ENCODE data around the gene TPPP.
"Not testable (repeated sequence)": the region's sequence is repeated elsewhere in the genome, so short reads cannot be mapped to it uniquely, and the experiment has no call there.

Gene TPPP

GRCh38 chr5:643811-644271 lies 49.3 kb downstream of the TPPP start:
- no peak for DNase-seq

- DNase-seq, result no peak
These were observed 49.8 kb downstream of the TPPP start for GRCh38 chr5:643351-643801.

DNA sequence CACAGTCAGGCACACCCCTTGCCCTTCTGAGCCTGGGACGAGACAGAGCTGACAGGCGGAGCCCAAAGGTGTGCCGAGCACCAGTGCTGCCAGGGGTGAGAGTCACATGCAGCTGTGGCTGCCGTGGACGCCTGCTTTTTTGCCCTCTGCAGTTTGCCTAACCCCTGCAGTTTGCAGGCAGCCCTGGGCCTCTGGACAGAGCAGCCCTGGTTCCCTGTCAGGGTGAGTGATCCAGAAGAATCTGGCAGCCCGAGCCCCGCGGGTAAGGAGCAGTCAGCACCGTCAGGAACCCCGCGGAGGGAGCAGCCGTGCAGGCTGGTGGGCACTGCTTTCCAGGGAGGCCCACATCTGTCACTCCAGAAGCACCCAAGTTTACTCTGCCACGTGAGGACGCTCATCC lies 50.7 kb downstream of the TPPP start:
- no peak for DNase-seq

- DNase-seq, result no peak
These were observed 51.8 kb downstream of the TPPP start for GRCh38 chr5:641331-641765.

- DNase-seq, result no peak
These were observed 52.5 kb downstream of the TPPP start for GRCh38 chr5:640461-641330.

DNA sequence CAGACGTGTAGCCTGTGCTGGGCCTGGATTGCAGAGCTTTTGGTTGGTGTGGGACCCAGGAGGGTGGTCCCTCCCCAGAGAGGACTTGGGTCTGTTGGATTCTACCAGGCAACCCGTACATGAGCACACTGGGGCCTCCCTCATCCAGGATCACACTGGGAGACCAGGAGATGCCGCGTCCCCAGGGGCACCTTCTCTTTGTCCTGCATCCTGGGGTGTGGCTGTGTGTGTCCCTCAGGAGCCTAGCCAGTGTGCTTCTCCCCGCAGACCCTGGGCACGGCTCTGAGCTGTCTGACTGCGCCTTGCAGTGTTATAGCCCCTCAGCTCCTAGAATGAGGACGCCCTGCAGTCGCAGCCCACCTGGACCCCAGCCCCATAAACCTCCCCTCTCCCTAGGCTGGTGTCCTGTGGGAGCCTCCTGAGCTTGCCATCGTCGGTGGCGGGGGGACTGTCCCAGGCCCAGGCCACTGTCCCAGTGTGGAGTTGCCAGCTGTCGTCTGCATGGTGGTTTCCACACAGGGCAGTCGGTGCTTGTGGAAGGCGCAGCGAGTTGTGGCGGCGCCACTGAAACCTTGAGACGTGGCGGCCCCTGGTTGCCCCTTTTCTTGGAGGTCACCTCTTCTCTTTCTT lies 53.5 kb downstream of the TPPP start:
- DNase-seq, result no peak

DNA sequence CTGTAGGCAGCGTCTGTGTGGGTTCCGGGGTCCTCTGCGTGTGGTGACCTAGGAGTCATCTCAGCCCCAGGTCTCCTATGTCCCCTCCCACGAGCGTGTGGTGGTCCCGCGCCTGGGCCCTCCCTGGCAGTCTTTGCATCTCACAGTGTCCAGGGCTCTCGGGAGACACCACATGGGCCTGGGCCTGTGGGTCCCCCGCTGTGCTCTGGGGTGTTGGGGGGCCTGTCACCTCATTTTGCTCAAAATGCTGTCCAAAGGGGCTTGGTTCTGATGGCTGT lies 54.0 kb downstream of the TPPP start:
- no peak for DNase-seq

DNA sequence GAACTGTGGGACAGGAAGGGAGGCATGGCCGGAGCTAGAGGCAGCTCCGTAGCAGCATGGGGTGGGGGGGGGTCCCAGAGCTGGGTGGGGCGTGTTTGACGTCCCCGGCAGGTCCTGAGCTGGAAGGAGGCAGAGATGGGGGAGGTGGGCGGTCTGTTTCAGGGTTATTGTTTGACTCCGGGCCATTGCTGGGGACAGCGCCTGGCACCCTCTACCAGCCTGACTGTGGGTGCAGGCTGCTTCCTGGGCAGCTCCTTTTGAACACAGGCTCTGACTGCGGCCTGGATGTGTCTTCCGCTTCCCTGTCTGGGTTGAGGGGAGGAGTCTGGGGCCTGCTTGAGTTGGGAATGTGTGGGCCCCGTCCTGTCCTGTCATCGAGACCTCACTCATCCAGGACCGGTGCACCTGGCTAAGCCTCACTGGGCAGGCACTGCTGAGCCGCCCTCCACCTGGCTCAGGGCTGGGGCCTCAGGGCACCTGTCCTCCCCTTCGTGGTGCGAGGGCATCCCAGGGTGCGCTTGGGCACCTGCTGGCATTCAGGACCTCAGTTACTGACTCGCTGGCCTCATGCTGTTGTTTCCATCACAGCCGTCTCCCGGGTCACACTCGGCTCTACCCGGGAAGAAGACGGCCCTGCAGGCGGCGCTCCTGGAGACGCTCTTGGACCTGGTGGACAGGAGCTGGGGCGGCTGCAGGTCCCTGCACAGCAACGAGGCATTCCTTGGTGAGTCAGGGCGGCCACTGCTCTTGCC lies 54.5 kb downstream of the TPPP start:
- DNase-seq, result no peak

- DNase-seq, result no peak
These were observed 55.3 kb downstream of the TPPP start for GRCh38 chr5:637581-638450.

DNA sequence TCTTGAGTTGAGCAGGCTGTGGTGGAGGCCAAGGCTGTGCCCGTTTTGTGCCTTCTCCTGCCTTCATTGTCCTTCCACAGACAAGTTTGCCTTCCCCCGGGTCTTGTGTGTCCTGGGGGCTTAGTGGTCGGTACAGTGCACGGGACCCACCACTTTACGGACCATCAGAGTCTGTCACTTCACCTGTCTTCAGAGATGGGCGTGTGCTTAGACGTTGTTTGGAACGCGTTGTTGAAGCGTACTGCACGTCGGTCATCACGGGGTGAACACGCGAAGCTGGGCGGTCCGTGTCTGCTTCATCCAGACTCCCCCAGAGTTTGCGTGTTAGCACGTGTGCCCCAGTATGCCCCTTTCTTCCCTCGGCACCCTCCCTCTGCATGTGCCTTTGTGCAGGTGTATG lies 56.2 kb downstream of the TPPP start:
- DNase-seq, result no peak

DNA sequence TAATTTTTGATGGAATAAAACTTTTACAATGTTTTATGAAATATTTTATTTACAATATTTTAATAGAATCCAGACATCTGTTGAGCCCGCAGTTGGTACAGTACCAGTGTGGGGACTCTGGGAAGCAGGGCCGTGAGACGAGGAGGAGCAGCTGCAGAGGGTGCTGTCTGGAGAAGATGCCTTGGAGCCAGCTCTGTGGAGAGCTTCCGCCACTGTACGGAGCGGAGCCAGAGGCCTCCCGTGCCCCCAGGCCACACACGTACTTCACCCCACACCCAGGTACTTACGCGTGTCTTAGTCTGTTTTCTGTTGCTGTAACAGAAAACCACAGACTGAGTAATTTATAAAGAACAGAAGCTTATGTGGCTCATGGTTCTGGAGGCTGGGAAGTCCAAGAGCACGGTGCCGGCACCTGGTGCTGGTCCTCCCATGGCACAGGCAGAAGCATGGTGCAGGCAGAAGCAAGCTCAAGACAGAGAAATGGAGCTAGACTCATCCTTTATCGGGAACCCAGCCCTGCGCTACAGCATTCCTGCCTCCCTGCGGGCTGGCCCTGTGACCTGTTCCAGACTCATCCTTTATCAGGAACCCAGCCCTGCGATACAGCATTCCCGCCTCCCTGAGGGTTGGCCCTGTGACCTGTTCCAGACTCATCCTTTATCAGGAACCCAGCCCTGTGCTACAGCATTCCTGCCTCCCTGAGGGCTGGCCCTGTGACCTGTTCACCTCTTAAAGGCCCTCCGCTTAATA lies 57.7 kb downstream of the TPPP start:
- DNase-seq, result no peak

DNA sequence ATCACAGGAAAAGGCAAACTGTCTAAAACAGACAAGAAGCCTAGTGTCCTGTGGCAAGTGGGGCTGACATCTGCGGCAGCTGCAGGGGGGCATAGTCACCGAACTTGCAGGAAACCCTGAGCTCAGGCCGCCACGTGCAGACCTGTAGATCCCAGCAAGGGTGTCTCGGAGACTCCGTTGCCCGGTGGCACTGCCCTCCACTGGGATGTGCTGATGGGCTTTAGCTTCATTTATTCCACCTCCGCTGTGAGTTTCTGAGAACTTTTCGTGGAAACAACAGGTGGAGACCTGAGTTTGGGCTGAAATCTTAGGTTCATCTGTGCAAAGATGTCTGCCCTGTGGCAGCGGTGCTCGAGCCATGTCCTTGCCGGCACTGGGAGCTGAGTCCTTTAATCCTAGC lies 59.0 kb downstream of the TPPP start:
- DNase-seq, result no peak

GRCh38 chr5:633501-633955 lies 59.6 kb downstream of the TPPP start:
- DNase-seq, result no peak

- not testable (repeated sequence) for DNase-seq
These were observed 64.6 kb downstream of the TPPP start for GRCh38 chr5:628351-629205.

GRCh38 chr5:627840-628239 lies 65.3 kb downstream of the TPPP start:
- no peak for DNase-seq

DNA sequence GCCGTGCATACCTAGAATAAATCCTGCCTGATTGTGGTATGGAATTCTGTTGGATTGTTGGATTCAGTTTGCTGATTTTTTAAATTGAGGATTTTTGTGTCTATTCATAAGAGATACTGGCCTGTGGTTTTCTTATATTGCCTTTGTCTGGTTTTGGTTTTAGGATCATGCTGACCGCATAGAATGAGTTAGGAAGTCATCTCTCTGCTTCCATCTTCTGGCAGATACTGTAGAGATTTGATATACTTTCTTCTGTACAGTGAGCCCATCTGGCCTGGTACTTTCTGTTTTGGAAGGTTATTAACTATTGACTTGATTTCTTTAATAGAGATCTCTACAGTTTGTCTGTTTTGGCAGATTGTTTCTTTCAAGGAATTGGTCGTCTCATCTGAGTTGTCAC lies 66.3 kb downstream of the TPPP start:
- no peak for DNase-seq

DNA sequence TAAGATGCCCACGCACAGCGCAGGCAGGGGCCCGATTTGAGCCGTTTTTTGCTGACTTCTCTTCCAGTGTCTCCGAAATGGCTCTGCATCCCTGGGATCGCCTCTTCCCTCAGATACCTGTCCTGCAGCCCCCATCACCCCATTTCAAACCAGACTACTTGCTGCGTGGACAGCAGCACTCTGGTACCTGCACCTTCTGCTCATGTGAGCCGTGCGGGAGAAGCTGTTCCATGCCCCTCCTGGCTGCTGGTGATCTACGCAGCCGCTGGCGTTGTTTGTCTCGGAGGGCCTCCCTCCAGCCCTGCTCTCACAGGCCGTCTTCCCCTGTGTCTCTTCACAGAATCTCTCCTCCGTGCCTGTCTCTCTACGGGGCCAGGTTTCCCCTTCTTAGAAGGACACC lies 67.6 kb downstream of the TPPP start:
- DNase-seq, result no peak

- no peak for DNase-seq
These were observed 68.3 kb downstream of the TPPP start for GRCh38 chr5:624951-625230.

DNA sequence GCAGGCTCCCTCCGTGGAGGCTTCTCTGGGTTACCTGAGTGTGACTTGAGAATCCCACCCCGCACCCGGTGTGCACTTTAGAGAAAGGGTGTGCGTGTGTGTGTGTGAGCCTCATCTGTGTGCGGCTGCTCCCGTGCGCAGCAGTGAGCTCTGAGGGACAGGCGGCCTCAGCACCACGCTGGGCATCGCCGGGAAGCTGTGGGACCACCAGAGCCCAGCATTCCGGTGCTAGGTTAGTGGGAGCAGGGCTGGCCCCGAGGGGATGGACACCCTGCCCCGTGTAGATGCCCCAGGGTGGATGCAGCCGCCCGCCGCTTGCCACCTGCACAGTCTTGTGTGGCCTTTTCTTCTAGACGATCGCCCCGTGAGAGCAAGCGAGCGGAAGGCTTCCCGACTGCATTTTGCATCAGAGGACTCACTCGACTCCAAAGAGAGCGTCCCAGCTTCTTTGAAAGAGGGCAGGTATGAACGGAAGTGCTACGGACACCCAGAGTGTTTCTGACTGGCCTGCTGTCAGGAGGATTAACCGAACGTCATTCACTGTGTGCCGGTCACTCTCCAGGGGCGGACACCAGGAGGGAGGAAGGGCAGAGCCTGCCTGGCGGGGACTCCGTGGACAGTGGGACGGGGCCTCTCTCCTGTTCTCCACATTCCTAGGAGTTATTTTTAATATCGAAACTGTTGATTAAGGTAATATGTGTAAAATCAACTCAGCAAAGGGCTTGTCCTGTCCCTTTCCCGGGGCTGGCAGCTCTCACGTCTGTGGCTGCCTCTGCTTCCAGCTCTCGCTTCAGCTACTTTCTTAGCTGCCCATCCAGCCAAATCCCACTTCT lies 68.8 kb downstream of the TPPP start:
- no peak for DNase-seq

- DNase-seq, result no peak
These were observed 69.6 kb downstream of the TPPP start for GRCh38 chr5:623531-623930.
